Kidney tubule cell (primary cell): ENCODE results near the gene SH2D1A.
A peak's percentile ranks its signal among the peaks of the same experiment; 100 is the strongest.
"Not testable (repeated sequence)": the region's sequence is repeated elsewhere in the genome, so short reads cannot be mapped to it uniquely, and the experiment has no call there.

Experiments used
- DNase-seq: peaks from one replicate; pipeline ENCODE4 v3.0.0-alpha.2; 2018; ENCODE audit warnings: low spot score

The SH2D1A gene

DNA sequence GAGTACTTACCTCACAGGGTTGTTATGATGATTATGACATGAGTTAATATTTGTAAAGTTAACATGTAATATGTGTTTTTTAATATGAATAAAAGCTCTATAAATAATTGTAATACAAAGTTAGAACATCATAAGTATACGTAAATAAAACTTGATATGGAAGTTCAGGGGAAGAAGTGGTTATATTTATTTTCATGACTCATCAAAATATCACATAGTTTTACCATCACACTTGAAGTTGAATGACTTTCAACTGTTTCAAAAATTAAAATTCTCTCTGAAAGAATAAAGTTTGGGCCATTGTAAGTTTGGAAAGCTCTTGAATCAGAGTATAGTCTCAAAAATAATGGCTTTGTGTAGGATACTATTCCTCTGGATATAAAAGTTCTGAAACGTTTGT lies 8.3 kb downstream of the SH2D1A start:
- no peak for DNase-seq

DNA sequence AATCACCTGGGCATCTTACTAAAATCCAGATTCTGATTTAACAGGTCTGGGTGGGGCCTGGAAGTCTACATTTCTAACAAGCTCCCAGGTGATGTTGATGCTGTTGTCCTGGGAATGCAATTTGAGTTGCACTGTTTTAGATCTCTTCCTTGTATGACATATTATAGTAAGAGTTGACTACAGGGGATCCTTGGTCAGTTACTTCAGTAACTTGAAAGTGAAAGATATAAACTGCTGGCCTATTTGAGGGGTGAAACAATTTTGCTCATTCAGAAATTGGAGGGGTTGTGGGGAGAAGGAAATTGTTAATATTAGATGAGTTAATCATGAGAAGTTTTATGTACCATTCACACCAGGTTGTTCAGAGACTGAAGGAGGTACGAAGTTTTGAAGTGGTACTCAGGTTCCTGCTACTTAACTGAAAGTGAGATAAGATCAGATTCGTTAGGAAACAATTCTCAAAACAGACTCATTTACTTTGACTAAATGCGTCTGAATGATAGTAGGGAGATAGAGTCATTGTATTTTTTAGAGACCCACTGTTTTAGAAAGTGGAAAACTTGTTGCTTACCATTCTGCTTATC lies 12.5 kb downstream of the SH2D1A start:
- no peak for DNase-seq

DNA sequence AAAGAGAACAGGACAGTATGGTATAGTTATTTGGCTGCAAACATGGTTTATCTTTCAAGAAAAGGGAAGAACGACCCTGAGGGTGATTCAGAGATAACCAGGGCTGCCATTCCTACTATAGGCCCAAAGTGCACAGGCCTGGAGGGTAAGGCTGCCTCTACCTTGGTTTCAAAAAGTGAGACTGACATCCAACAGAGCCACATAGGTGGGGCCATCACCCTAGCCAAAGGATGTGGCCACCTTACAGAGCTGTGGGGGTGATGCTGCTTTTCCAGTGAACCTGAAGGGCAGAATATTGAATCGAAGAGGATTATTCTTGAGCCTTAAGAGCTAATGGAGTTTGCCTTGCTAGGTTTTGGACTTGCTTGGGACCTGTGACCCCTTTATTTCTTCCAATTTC lies 15.7 kb downstream of the SH2D1A start:
- no peak for DNase-seq

DNA sequence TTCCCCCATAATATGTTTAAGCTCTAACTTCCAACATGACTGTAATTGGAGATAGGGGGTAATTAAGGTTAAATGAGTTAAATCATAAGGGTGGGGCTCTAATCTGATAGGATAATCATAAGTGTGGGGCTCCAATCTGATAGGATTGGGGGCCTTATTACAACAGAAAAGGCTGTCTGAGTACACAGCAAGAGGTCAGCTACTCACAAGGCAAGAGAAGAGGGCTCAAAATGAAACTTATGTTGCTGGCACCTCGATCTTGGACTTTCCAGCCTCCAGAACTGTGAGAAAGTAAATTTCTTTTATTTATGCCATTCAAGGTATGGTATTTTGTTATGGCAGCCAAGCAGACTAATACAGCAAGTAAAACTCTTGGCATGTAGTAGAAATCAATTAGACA lies 16.4 kb downstream of the SH2D1A start:
- DNase-seq: no peak

DNA sequence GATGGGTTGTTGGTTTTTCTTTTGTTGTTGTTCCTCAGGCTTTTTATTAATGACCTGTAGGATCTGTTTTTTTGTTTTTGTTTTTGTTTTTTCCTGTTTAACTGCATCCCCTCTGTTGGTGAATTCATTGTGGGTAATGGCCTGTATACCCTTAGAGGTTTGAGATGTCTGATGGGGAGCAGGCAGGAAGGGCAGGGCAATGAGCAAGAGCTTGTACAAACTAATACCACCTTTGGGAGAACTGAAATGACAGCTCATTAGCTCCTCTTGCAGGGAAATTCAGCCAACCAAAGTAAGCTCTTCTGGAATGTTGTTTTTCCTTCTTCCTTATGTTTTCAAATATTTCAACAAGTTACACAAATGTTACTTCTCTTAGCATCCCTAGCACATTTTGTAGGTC lies 23.4 kb downstream of the SH2D1A start:
- no peak for DNase-seq

DNA sequence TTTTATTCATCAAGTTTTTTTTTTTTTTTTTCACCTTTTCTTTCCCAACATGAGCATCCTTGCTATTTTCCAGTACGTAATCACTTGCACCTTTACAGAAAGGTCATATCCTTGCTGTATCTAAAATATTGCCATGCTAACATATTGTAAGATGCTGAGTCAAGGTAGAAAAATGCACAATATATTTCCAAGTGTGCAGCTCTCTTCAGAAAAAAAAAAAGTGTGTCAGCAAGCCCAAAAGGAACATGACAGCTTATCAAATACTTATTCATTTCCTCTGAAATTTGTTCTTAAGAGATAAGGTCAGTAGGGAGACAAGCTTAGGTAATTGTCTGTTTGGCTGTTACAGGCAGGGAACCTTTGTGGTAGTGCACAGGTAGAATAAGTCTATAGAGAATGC lies 27.0 kb downstream of the SH2D1A start:
- no peak for DNase-seq

DNA sequence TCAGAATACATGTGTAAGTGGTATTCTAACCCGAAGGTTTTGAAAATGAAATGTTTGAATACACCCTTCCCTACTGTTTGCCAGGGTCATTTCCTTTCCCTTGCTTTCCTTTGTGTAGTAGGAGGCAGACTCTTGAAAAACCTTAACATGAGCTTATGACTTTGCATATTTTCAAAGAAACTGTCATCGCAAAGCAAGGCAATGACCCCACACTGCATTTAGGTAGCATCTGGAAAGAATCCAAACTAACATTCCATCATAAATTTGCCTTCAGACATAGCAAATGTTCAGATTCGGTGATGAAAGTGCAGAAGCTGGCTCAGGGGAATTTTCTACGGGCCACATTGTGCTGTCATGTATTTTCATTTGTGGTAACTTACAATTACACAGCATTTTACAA lies 32.3 kb downstream of the SH2D1A start:
- DNase-seq: no peak

DNA sequence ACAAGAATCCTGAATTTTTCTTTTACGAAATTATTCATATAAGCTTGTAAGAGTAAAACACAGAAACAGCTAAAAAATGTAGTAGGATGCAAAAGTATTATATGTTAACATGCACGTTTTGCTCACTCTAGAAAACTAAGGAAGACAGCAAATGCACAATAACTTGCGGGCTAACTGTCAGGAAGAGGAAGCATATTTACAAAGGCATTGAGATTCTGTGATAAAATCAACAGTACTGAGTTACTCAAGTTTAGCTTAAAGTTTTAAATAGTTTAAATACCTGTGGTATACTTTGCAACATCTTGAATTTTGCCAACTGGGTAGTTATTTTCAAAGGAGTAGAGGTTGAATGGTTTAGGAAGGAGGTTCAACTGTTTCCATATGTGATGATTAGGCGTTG lies 37.0 kb downstream of the SH2D1A start:
- no peak for DNase-seq

DNA sequence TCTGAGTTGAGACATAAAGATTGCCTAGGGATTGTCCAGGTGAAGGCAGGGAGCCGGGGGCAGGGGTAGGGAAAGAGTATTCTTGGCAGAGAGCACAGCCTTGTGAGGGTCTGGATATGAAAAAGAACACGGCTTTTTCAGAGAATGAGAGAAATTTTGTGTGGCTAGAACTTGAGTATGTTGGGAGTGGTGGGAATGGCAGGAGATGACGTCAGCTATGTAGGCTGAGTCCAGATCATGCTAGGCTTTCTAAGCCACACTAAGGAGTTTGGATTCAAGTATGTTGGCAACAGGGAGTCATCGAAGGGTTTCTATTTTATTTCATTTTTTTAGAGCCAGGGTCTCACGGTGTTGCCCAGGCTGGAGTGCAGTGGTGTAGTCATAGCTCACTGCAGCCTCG lies 40.0 kb downstream of the SH2D1A start:
- DNase-seq: no peak

DNA sequence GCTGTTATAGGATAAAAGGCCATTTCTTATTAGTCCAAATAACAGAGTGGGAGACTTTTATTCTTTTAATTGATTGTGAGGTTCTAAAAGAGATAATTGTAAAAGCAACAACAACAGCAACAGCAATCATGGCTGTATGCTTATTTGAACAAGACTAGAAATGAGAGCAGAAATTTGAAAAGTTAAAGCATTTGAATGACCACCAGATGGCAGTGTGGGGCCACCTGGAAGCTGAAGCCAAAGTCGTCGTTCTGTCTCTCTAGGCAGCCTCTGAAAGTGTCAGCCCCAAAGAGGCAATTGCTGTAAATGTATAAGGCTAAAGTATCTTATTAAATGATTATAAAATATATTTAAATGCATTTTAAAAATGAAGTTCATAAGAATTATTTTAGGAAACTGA lies 42.2 kb downstream of the SH2D1A start:
- peak; percentile 65 for DNase-seq

DNA sequence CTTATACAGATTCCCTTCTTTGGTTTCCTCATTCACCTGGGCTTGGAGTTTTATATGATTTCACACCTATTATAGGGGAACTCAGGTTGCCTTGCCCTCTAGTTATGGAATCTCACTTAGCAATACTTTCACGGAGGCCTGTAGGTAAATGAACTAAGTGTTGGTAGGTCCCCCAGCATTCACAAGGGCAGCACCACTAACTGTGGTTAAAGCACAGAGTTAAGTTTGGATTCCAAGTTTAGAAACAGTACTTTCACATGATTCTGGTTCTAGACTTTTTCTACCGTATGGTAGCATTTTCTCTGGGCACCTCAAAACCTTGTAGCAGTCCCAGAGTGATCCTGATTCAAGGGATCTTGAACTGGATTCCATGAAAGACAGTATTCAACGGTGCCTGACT lies 46.4 kb downstream of the SH2D1A start:
- DNase-seq: no peak

DNA sequence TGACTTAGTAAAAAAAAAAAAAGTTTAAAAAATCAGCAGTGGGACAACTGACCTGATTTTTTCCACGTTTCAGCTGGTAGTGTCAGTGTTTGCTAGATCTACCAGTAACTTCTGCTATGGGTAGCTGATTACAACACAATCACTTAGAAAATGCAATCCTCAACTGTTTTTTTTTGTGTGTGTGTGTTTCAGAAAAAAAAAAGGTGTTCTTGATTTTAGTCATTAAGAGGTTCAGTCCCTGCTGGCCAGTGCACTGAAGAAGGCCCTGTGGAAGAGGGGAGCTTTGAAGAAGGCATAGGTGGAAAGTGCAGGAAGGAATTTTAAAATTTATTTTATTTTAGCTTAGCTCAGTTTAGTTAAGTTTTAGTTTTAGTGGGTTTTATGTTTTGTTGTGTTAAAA lies 46.9 kb downstream of the SH2D1A start:
- DNase-seq: no peak

DNA sequence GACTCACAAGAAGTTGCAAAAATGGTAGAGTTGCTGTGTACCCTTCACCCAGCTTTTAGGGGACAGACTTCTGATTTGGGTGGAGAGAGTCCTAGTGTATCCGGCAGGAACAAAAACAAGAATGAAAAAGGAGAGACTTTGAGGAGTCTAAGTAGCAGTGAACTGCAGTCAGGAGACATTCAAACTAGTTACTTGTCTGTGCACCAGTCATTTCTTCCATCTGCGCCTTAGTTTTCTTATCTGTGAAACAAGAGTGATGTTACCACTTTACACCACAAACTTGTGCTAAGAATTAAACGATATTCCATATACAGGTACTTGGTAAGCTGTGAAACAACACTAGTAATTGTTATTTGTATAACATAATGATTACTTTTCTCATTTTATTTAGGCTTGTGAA lies 47.3 kb downstream of the SH2D1A start:
- no peak for DNase-seq

DNA sequence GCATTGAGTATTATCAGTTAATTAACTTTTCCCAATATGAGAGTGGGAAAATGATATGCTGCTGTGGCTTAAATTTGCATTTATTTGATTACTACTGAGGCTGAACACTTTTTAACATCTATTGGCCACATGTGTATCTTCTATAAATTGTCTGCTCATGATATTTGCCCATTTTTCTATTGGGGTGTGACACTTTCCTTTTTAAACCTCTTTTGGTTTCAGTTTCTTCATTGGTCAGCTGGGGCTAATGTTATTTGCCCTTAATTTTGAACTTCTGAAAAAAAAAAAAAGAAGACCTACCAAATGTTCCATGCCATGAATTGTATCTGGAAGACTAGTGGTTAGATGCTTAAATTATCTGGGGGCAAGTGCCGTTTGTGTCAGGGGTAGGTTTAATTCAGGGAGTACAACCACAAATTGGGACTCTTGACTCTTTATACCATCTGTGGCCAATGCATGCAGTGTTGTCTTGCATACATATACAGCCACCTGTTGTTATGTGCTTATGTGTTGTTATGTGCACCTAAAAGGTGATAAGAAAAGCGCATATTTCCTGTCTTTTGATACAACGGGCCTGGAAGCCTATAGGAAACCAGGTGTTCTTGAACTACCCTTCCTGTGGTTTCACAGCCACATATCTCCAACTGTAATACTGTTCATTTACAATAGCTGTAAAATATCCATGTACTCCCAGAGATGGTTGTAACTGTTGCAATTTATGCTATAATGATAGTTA lies 49.0 kb downstream of the SH2D1A start:
- DNase-seq: no peak

DNA sequence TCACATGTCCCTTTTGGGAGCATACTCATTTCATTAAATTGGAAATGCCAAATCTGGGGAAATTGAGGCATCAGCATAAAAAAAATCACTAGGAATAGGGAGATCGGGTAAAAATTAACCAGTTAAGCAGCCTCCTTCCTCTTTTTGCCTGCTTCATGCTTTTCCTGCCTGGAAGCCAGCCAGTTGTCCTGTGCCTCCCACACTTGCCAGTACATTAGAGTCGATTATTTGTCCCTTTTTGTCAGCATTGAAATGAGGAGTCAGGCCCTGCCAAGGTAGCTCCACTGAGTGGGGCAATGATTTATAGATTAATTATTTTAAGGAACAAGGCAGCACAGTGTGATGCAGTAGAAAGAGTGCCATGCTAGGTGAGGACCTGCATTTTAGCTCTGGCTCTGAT lies 55.3 kb downstream of the SH2D1A start:
- peak; percentile 30 for DNase-seq

DNA sequence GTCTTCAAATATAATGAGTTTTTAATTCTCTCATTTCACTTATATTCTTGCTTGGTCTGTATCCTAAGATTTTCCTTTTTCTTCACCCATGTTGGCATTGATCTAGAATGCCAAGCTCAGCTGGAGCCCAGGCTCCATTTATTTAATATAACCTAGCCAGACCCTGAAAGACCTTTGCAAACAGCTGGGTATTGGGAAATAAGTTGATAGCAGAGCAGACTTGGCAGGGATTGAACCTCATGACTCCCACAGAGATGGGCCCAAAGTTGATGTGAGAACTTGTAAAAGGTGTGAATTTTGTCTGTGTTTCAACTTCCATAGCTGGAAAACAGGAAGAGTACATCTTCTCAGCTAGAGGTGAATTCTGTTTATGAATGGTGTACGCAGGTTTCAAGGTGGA lies 59.5 kb downstream of the SH2D1A start:
- DNase-seq: no peak

DNA sequence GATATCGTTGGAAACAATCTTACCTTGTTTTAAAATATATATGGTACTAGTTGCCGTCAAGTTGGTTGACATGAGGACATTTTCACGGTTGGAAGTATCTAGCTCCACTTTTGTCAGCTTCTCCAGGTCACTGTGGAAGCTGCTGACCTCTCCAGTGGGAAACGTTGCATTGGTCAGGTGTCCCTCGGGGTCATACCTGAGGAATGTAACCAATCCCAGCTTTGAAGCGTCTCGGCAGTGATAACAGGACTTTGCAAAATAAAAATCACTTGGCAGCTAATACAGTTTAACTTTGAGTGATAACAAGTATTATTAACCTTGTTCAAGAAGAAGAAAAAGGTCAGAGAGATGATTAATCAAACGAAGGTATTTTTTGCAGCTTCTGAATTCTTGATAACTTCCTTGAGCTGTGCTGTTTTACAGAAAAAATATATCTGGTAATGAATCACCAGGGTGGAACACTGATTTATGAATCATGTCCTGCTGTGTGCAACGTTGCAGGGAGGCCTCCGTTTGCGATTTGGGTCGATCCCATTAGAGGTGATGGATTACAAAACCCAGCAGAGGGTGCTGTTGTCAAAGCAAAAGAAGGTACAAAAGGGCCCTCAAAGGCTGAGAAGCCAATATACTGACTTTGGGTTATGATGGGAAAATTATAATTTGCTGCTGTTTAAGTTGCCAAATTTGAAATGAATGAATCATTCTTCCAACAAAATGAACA lies 60.1 kb downstream of the SH2D1A start:
- peak; percentile 94 for DNase-seq

DNA sequence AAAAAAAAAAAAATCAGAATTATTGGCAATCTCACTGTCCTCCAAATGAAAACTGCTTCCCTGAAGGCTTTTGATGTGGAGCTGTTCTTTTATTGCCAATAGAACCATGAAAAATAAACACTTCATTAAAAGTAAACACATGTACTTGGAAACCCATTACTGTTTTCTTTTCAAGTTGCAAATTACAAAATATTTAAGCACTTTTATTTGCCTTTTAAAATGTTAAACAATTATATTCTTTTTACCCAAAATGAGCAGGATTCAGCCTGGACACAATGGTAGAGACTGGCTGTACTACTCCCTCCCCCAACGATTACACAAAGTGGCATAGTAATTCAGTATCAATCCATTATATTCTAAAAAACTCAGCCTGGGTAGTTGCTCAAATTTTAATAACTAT lies 60.9 kb downstream of the SH2D1A start:
- DNase-seq: no peak

DNA sequence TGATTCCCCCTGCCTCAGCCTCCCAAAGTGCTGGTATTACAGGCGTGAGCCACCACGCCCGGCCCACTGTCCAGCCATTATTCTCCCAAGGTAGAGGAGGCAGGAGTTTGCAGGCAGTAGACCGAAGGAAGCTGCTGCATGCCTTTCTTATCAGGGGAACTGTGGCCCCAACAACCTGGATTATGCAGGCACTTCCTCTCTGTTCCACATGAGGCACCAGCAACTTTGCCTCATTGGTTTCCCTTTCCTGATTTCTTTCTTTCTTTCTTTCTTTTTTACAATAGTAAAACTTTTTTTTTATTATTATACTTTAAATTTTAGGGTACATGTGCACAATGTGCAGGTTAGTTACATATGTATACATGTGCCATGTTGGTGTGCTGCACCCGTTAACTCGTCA lies 62.0 kb downstream of the SH2D1A start:
- not testable (repeated sequence) for DNase-seq

DNA sequence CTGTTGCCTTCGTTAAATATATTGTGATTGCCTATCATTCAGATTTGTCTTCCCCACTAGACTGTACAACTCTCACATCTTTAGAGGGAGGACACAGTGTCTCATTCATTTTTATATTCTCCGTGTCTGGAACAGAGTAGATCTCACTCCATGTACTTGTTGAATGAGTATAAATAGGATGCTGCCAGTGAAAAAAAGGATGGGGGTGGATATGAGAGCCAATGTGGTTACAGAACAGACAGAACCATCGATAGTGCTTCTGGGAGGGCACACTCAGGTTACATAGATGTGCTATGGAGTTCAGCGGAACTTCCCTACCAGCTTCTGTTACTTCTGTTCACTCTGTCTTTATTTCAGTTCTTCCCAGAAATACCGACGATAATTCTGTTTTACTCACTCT lies 66.9 kb downstream of the SH2D1A start:
- DNase-seq: no peak

DNA sequence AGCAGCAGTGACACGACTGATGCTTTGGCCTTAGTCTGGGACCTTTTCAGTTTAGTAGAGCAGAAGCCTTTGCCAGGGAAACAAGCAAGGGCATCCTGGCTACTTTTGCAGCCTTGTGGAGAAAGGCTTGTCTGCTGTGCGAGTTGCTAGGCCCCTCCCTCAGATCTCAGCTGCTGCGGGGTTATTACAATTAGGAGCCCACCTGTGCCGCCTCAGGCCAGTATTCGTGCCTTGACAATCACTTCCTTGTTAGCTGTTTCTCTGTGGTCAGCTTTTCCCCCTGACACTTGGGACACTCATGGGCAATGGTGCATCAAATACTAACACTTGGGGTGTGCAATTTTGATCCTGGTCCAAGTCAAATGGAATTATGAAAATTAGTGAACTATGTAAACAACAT lies 67.9 kb downstream of the SH2D1A start:
- DNase-seq: no peak

DNA sequence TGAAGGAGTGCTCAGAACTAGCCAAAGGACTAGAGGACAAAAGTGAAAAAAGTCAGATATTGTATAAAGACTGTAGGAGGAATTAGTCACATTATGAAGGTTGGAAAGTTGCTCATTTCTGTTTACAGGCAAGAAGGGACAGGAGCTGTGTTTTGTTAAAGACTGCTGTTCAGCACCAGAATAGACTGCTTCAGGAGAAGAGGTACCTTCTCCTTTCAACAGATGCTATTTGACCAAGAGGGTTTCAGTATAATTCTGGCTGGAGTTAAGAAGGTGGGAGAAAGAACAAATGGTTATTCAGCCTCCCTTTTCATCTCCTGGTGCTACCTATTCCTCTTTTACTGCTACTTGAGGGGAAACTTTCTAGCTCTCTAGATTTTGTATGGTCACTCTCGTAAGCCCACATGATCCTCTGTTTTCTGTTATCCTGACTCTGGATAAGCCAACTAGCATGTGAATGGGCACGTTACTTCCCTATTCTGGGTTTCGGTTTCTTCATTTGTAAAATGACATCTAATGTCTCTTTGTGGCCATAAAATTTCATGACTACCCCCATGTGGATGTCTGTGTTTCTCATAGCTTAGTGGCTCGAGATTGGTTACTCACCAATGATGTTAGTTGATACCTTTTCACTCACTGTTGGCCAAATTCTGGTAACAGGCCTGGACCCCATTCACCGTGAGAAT lies 68.9 kb downstream of the SH2D1A start:
- DNase-seq: no peak
